Psoas muscle (tissue), 8 donors: ENCODE data around the gene PGBD4. TPM values are rescaled to one million over a fixed set of nuclear protein-coding genes. Genes with fewer than 3 reads are reported as not detected.

ENCODE experiments used
- ATAC-seq, 4 donors: fragments of 200-7000 bp; cut with Tn5 transposase; one replicate each; pipeline ENCODE4 v1.9.1; 2020; ENCODE audit warnings: moderate library complexity in 3 of 4, mild to moderate bottlenecking in 2 of 4
- DNase-seq, 2 donors: peaks; one replicate each; pipeline ENCODE4 v3.0.0-alpha.2; 2020
- H3K27ac ChIP-seq: fragments of 200-600 bp; one replicate; pipeline ENCODE4 v1.8.0; 2022
- H3K27me3 ChIP-seq, 3 donors: fragments of 200-600 bp in 1 of 3; one replicate each; pipeline versions ENCODE4 v1.6.1 to v1.8.0; 2013 to 2022; ENCODE audit warnings: low read length in 2 of 3, mild to moderate bottlenecking in 2 of 3, moderate library complexity in 1 of 3; ENCODE audit not compliant: insufficient read depth in 3 of 3
- H3K36me3 ChIP-seq, 2 donors: fragments of 200-600 bp in 1 of 2; one replicate each; pipeline versions ENCODE4 v1.6.1 to v1.8.0; 2013 to 2022; ENCODE audit warnings: low read depth in 1 of 2, mild to moderate bottlenecking in 1 of 2, moderate library complexity in 1 of 2; ENCODE audit not compliant: insufficient read depth in 1 of 2
- H3K4me1 ChIP-seq: fragments of 200-600 bp; one replicate; pipeline ENCODE4 v1.8.0; 2022
- H3K4me3 ChIP-seq: fragments of 200-600 bp; one replicate; pipeline ENCODE4 v1.8.0; 2022; ENCODE audit warnings: mild to moderate bottlenecking
- H3K9me3 ChIP-seq: fragments of 200-600 bp; one replicate; pipeline ENCODE4 v1.8.0; 2022
- WGBS, 3 donors: extraction: QIAGEN DNeasy Blood & Tissue Kit; methylation state at CpG; one replicate each; pipeline versions ENCODE4 v1.1.6 to v1.1.7; 2013; 5-methylcytosine and 5-hydroxymethylcytosine counted together
- intact Hi-C, 2 donors: fragments of 100-400 bp; cut with DNase I; formaldehyde crosslinking; loops; one replicate each; pipeline versions ENCODE4 v1.11.0 to v1.14.2; 2022
- long read RNA-seq, 2 donors: library from polyadenylated mRNA; unstranded; transcript quantifications; one replicate each; pipeline ENCODE4 v2.0.0, GENCODE V29; 2021
- polyA plus RNA-seq, 3 donors: library from polyadenylated mRNA; stranded (reverse); fragments of 200-250 nt; gene quantifications; one replicate each; pipeline ENCODE4 v1.2.3, GENCODE V29; 2013
- total RNA-seq, 4 donors: library from RNA; stranded (reverse); fragmentation: NEBNext Ultra II Directional in 2 of 4; extraction: Animal tissue kit (Norgen Biotek cat#: 25700) in 2 of 4; gene quantifications; one replicate each; pipeline versions ENCODE4 v1.2.1 to v1.2.4, GENCODE V29; 2021 to 2023
- TF ChIP-seq, protein P1 (sequence below): fragments of 200-600 bp; IDR thresholded peaks from one replicate; pipeline ENCODE4 v1.8.0; 2022; ENCODE audit warnings: antibody characterized with exemption
- donor health status: healthy with polysubstance abuse.
- donor health status: DM: no; HTN: no; CAD: no; lungs with moderate emphysema.
- donor health status: Bipolar disorder and iron deficiency.
- donor health status: healthy.
- donor health status: DM: yes; HTN: yes; CAD: no.
- donor health status: DM: no; HTN: no; CAD: no.
- donor health status: DM: no; HTN: no; CAD: no.
- donor health status: DM: yes; HTN: yes; CAD: no.

PGBD4 gene
- total RNA-seq, result 1 to 10 TPM; 1.4 to 2.1 (median 1.8) TPM
- 1 to 10 TPM in 2 of 3 donors, under 1 TPM in 1; 0.70 to 5.0 (median 1.0) TPM for polyA plus RNA-seq
- long read RNA-seq, donor 1, full-length matches to known transcripts, result 3 of 3 reads
- long read RNA-seq, donor 1, partial matches to known transcripts, result 0 of 3 reads
- long read RNA-seq, donor 1, other reads (novel, unspliced or antisense), result 0 of 3 reads
- long read RNA-seq, donor 2, full-length matches to known transcripts, result 4 of 4 reads
- long read RNA-seq, donor 2, partial matches to known transcripts, result 0 of 4 reads
- long read RNA-seq, donor 2, other reads (novel, unspliced or antisense), result 0 of 4 reads

DNA sequence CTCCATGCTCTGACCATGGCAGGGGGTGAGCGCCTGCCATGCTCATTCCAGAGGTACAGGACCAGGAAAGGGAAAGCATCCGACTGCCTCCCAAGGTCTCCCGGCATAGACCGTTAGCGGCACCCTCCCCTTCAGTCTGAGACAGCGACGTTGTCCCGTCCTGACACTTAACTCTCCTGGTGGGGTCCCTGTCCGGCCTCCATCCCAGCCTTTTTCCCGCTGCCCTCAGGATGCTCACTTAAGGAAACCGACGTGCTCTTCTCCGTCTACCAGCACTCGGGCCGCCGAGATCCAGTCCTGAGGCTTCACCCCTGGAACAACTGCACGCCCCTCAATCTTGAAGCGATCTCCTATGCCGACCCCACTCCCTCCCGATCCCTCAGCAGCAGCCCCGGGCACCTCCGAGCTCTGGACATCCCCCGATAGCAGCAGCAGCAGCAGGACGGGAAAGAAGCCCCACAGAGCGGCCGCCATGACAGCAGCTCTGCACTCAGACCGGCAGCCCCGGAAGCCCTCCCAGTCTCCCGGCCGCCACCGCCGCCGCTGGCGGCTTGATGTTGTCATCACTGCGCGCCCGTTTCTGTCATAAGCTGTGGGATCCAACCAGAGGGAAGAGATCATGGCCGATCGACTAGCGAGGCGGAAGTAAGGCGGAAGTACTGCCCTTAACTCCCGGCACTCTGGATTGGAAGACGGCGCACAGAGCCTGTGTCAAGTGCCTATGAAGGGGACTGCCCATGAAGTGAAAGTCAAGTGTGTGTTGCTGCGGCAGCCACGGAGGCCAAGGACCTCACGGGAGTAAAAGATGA lies at the start of gene PGBD4, which contains the start of gene EMC7:
Gene PGBD4 (plus strand): TSS at position 718 of the 809 bp plus-strand sequence. CDS start 449 bp downstream, outside the sequence.
Gene EMC7 (minus strand): TSS at position 497 of the 809 bp plus-strand sequence. CDS start 23 bp downstream, at position 474.
- peak within 1 kb of the TSS; percentile 93 for H3K27ac ChIP-seq
- H3K27me3 ChIP-seq, result no peaks in the 10 kb centered on the region
- 0 to 1% (median 0%) methylated on average over 48 of the region's 48 CpGs for WGBS, 3 donors
- ATAC-seq (peak; percentile 99 to 100 (median 100)), DNase-seq (peak; percentile 99)
- peak within 1 kb of the TSS; percentile 93 for H3K4me3 ChIP-seq
- intact Hi-C loops, result loop anchor here (2.0 to 5.0 kb wide), 4 partner anchors 39 to 241 kb away; partner anchors contain the start of genes EMC4 (in 1 of the 2), NOP10 (in 1 of the 2) and NUTM1 (in 1 of the 2)
- no peaks in the 10 kb centered on the region for H3K36me3 ChIP-seq
- H3K4me1 ChIP-seq, result peaks cover 32% of the 10 kb centered on the region
- TF ChIP-seq, protein P1, sequence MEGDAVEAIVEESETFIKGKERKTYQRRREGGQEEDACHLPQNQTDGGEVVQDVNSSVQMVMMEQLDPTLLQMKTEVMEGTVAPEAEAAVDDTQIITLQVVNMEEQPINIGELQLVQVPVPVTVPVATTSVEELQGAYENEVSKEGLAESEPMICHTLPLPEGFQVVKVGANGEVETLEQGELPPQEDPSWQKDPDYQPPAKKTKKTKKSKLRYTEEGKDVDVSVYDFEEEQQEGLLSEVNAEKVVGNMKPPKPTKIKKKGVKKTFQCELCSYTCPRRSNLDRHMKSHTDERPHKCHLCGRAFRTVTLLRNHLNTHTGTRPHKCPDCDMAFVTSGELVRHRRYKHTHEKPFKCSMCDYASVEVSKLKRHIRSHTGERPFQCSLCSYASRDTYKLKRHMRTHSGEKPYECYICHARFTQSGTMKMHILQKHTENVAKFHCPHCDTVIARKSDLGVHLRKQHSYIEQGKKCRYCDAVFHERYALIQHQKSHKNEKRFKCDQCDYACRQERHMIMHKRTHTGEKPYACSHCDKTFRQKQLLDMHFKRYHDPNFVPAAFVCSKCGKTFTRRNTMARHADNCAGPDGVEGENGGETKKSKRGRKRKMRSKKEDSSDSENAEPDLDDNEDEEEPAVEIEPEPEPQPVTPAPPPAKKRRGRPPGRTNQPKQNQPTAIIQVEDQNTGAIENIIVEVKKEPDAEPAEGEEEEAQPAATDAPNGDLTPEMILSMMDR, result no peak
- H3K9me3 ChIP-seq, result no peaks in the 10 kb centered on the region

DNA sequence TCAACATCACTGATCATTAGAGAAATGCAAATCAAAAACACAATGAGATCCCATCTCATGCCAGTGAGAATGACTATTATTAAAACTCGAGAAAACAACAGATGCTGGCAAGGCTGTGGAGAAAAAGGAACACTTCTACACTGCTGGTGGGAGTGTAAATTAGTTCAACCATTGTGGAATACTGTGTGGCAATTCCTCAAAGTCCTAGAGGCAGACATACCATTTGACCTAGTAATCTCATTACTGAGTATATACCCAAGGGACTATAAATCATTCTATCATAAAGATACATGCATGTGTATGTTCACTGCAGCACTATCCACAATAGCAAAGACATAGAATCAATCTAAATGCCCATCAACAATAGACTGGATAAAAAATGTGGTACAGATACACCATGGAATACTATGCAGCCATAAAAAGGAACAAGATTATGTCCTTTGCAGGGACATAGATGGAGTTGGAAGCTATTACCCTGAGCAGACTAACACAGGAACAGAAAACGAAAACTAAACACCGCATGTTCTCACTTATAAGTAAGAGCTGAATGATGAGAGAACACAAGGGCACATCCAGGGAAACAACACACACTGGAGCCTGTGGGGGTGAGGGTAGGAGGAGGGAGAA lies 47.7 kb upstream of the PGBD4 start:
- no peaks in the 10 kb centered on the region for H3K36me3 ChIP-seq
- TF ChIP-seq, protein P1, result no peak

DNA sequence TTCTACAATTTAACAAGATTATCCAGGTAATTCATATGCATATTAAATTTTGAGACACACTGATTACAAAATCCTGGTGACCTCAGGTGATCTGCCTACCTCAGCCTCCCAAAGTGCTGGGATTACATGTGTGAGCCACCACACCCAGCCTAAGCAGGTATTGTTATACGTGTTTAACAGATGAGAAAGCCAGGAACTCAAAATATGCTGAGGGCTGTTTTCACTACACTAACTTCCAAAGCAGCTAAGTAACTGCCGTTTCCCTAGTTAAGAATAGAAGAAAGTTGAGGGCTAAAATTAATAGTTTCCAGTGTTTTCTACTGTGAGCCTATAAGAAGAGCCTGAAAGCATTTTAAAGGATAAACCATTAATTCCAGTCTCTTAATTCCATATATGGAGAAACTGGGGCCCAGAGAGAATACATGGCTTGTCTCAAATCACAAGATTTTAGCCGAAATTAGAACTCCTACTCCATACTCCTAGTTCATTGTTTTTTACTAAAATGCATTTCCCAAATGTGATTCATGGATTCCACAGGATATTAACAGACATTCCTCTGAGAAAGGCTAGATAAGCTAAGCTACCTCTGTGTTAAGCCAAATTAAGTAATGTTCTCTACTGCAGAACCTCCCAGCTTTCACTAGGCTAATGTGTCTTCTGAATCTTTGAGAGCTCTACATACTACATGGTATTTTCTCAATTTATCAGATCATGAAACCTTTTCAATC lies 45.9 kb upstream of the PGBD4 start:
- ATAC-seq (no peak), DNase-seq (no peak)
- no peaks in the 10 kb centered on the region for H3K4me1 ChIP-seq
- H3K27me3 ChIP-seq, result no peaks in the 10 kb centered on the region
- no peak overlapping the region for H3K4me3 ChIP-seq
- intact Hi-C loops, result no loop called here
- H3K9me3 ChIP-seq, result no peaks in the 10 kb centered on the region
- TF ChIP-seq, protein P1, result no peak
- 52 to 58% (median 56%) methylated on average over 3 of the region's 3 CpGs for WGBS, 3 donors
- no peak overlapping the region for H3K27ac ChIP-seq
- no peaks in the 10 kb centered on the region for H3K36me3 ChIP-seq

More for the DNA sequence above, 47.7 kb upstream of the PGBD4 start:
- Histone ChIP-seq H3K4me3 (no peak overlapping the region), H3K4me1 (no peaks in the 10 kb centered on the region), H3K27me3 (no peaks in the 10 kb centered on the region), H3K9me3 (no peaks in the 10 kb centered on the region), H3K27ac (no peak overlapping the region)
- ATAC-seq (no peak), DNase-seq (no peak)
- intact Hi-C loops, result no loop called here
- WGBS, 3 donors, result 93 to 95% (median 93%) methylated on average over 3 of the region's 3 CpGs

DNA sequence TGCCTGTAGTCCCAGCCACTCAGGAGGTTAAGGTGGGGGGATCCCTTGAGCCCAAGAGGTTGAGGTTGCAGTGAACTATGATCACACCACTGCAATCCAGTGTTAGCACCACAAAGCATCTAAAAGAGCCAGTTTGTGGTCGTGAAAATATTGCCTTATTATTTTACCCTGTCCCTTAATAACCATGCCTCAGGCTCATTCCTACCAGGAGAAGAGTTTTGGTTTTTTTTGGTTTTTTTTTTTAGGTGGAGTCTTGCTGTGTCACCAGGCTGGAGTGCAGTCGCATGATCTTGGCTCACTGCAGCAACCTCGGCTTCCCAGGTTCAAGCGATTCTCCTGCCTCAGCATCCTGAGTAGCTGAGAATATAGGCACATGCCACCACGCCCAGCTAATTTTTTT lies 45.0 kb upstream of the PGBD4 start:
- WGBS, 3 donors, result 84 to 94% (median 86%) methylated on average over 5 of the region's 5 CpGs
- intact Hi-C loops, result no loop called here
- Histone ChIP-seq H3K4me3 (no peak overlapping the region), H3K4me1 (no peaks in the 10 kb centered on the region), H3K36me3 (no peaks in the 10 kb centered on the region), H3K27me3 (no peaks in the 10 kb centered on the region), H3K9me3 (no peaks in the 10 kb centered on the region), H3K27ac (no peak overlapping the region)
- ATAC-seq (no peak), DNase-seq (no peak)
- TF ChIP-seq, protein P1, result no peak
